C4-2B (cell line): ENCODE data around the gene WFS1.

Experiments
- H3K27ac ChIP-seq: fragments of 450-650 bp; 2 replicates; pipeline ENCODE4 v1.5.1; 2017
- CTCF ChIP-seq: fragments of 450-650 bp; conservative IDR thresholded peaks from 2 replicates; pipeline ENCODE4 v1.5.1; 2017; ENCODE audit warnings: mild to moderate bottlenecking
- ZFX ChIP-seq: fragments of 450-650 bp; IDR thresholded peaks from 2 replicates; pipeline ENCODE4 v1.6.1; 2017

Gene WFS1

GRCh38 chr4:6226506-6226905, 43.1 kb upstream of the WFS1 start:
- no peak overlapping the region for H3K27ac ChIP-seq
- no peak for TF ChIP-seq CTCF
- TF ChIP-seq ZFX: no peak

GRCh38 chr4:6227412-6228157, 42.1 kb upstream of the WFS1 start:
- H3K27ac ChIP-seq: no peak overlapping the region
- TF ChIP-seq ZFX (no peak), CTCF (no peak)

- TF ChIP-seq CTCF: no peak
- no peak overlapping the region for H3K27ac ChIP-seq
These were observed 41.2 kb upstream of the WFS1 start for GRCh38 chr4:6228158-6229067.

GRCh38 chr4:6229095-6229494, 40.6 kb upstream of the WFS1 start:
- TF ChIP-seq CTCF (no peak), ZFX (no peak)
- H3K27ac ChIP-seq: no peak overlapping the region

GRCh38 chr4:6229671-6230501, 39.8 kb upstream of the WFS1 start:
- no peak overlapping the region for H3K27ac ChIP-seq
- TF ChIP-seq CTCF: no peak

GRCh38 chr4:6230502-6230785, 39.2 kb upstream of the WFS1 start:
- H3K27ac ChIP-seq: no peak overlapping the region
- TF ChIP-seq CTCF (no peak), ZFX (no peak)
